ENCODE data around the gene SF1.
"Not testable (repeated sequence)": the region's sequence is repeated elsewhere in the genome, so short reads cannot be mapped to it uniquely, and the experiment has no call there.

SF1 gene

GRCh38 chr11:64778473-64779298 is at the start of gene SF1:
Gene SF1 (minus strand): TSS chr11:64778542. CDS start chr11:64778392, 150 bp downstream.
- peak; percentile 96 to 100 (median 99) for DNase-seq

- no peak for DNase-seq
Observed at GRCh38 chr11:64827451-64827839, 49.1 kb upstream of the SF1 start.

- DNase-seq = no peak
Observed at GRCh38 chr11:64826578-64827450, 48.5 kb upstream of the SF1 start.

- DNase-seq = no peak
Observed at GRCh38 chr11:64826062-64826461, 47.7 kb upstream of the SF1 start.

GRCh38 chr11:64823568-64824119 is 45.3 kb upstream of the SF1 start:
- DNase-seq = no peak

- DNase-seq = no peak
Observed at GRCh38 chr11:64817476-64817875, 39.1 kb upstream of the SF1 start.

GRCh38 chr11:64815433-64815832 is 37.1 kb upstream of the SF1 start:
- not testable (repeated sequence) for DNase-seq

GRCh38 chr11:64814712-64815187 is 36.4 kb upstream of the SF1 start:
- DNase-seq = no peak

- DNase-seq = no peak
Observed at GRCh38 chr11:64813826-64814225, 35.5 kb upstream of the SF1 start.

- no peak for DNase-seq
Observed at GRCh38 chr11:64810891-64811272, 32.5 kb upstream of the SF1 start.

GRCh38 chr11:64810271-64810890 is 32.0 kb upstream of the SF1 start, which contains the start of gene MEN1:
Gene MEN1 (minus strand): TSS chr11:64810551. CDS start chr11:64810109, 442 bp downstream.
- DNase-seq = peak; percentile 64 to 98 (median 91)

- no peak for DNase-seq
Observed at GRCh38 chr11:64809781-64810241, 31.5 kb upstream of the SF1 start.

GRCh38 chr11:64805481-64805880 is 27.1 kb upstream of the SF1 start:
- no peak for DNase-seq

GRCh38 chr11:64804346-64805210 is 26.2 kb upstream of the SF1 start:
- DNase-seq = no peak

GRCh38 chr11:64803846-64804345 is 25.6 kb upstream of the SF1 start:
- DNase-seq = no peak

- DNase-seq = peak in 12 of 14 donors; percentile 34 to 86 (median 62)
Observed at GRCh38 chr11:64803158-64803845, 25.0 kb upstream of the SF1 start, which contains the start of gene MAP4K2. Gene MAP4K2 (minus strand): TSS chr11:64803214. CDS start chr11:64803149, 65 bp downstream.

- DNase-seq = no peak
Observed at GRCh38 chr11:64802370-64803157, 24.2 kb upstream of the SF1 start.

- no peak for DNase-seq
Observed at GRCh38 chr11:64801561-64802369, 23.4 kb upstream of the SF1 start.

- no peak for DNase-seq
Observed at GRCh38 chr11:64801158-64801464, 22.8 kb upstream of the SF1 start.

Data from C1 segment of cervical spinal cord (tissue), 14 donors.